Muscle of back (tissue), 11 donors: ENCODE measurements around the gene PACS2. TPM values are rescaled to one million over a fixed set of nuclear protein-coding genes. Genes with fewer than 3 reads are reported as not detected.

ENCODE experiments used
- DNase-seq, 3 donors: peaks; one replicate each; pipeline versions ENCODE4 v3.0.0 to v3.0.0-alpha.2; 2013
- polyA plus RNA-seq, 10 donors: library from polyadenylated mRNA; unstranded; fragments of 120-200 nt; gene quantifications; one replicate each; pipeline ENCODE4 v1.2.1, GENCODE V29; 2013; ENCODE audit not compliant: insufficient read length in 10 of 10

Gene PACS2
- polyA plus RNA-seq, 10 donors: 68.7 to 112 (median 87.4) TPM

DNA sequence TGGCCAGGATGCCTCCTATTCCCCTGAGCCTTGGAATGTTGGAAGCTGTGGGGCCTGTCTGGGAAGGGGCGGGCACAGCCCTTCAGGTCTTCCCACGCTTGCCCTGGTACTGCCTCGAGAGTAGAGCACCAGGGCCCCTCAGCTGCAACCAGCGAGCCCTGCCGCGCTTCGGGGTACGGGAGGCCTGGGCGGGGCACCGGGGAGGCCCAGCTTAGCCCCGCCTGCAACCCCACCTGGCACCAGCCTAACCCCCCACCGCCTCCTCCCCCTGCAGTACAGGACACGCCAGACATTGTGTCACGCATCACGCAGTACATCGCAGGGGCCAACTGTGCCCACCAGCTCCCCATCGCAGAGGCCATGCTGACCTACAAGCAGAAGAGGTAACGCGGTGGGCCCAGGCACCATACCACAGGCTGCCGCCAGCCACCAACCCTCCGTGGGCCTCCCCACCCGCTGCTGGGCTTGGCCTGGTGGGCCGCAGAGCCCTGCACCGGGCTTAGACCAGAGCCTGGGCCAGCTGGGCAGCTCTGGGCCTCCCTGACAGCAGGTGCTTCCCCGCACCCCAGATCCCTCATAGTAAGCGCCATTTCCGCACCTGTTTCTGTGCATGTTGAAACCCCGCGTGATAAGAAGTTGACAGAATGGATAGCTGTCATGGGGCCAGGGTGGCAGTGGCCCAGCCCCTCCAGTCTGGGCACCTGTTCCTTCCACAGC is 70.2 kb downstream of the PACS2 start:
- DNase-seq: no peak

DNA sequence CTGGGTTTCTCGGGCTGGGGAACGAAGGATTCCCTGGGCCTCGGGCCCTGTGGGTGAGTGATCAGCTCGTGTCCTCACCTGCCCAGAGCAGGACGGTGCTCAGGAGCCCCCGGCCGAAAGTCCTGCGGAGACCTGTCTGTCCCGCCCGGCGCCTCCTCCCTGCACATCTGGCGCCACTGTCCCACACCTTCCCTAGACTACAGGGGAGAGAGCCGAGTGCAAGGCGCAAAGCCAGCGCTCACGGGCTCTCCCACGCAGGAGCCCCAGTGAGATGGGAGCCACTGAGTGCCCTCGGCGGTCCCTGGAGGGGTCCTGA is 70.7 kb downstream of the PACS2 start:
- DNase-seq: no peak

DNA sequence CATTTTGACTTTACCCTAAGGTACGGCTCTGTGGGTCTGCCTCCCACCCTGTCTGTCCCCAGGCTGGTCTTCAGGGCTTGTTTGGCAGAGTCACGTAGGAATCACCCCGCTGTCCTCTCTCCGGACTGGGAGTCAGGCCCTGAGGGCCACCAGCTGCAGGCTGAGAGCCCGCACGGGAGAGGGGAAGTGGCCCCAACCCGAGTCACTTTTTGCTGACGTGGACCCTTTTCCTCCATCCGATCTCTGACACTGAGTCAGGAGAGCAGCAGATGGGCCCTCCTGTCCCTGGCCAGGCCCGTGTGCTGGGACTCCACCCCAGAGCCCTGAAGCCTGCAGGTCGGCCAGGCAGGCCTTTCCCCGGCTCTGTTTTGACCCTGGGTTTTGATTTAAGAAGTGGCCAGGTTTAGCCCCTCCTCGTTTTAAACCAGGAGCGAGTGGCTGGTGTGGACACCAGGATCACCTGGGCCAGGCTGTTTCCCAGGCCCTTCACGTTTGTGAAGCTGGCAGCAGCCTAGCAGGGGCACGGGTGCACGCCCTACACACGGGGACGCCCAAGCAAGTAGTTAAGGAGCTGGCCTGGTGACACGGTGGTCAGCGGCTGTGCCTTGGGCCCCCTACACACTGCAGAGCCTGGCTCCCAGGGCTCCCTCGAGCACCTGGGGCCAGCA is 71.3 kb downstream of the PACS2 start:
- DNase-seq: peak in 1 of 3 donors; percentile 39

DNA sequence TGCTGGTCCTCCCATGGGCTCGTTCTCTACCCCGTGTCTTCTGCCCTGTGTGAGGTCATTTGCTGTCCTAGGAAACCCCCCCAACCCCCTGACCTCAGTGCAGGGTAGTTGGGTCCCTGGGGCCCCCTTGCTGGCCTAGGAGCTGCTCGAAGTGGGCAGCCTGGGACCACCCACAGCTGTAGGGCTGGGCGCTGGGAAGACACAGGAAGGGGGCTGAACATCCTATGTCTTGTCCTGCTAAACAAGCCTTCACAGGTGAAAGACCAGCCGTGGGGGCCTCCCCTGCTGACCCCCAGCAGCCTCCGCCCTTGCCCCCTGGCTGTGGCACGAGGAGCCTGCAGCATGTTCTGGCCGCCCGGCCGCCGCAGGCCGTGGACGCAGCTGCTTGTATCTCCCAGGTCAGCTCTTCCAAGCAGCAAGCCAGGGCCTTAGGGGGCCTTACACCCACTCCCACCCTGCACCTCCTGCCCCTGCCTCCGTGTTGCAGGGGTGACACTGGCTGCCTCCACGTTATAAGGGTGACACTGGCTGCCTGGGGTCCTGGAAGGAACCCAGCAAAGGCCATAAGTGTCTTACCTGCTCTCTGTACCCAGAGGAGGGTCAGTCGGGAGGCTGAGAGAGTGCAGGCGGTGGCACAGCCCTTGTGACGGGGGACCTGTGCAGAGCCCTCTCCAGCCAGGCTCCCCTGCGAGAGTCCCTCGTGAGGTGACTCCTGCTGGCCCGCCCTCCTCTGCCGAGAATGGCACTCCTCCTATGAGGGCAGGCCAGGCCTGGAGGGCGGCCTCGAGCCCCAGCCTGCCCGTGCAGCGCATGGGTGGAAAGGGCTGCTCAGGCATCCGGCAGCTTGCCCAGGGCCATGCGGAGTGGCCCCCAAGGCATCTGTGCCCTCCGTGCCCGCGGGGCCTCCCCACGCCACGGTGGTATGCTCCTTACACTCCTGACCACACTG is 72.3 kb downstream of the PACS2 start:
- DNase-seq: no peak

DNA sequence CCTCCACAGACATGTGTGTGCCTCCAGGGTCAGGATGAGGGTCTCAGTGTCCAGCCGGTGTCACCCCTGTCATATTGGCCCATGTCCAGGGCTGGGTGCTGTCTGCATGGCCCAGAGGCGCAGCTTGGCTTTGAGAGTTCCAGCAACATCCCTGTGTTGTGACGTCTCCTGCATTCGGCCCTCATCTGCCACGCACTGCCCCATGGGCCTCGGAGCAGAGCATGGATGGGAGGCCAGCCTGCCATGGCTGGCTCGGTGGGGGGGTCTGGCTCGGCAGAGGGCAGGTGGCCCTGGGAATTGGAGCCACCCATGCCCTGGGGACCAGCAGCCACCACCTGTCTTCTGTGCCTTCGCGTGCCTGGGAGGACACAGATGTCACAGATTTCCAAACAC is 73.0 kb downstream of the PACS2 start:
- DNase-seq: no peak

DNA sequence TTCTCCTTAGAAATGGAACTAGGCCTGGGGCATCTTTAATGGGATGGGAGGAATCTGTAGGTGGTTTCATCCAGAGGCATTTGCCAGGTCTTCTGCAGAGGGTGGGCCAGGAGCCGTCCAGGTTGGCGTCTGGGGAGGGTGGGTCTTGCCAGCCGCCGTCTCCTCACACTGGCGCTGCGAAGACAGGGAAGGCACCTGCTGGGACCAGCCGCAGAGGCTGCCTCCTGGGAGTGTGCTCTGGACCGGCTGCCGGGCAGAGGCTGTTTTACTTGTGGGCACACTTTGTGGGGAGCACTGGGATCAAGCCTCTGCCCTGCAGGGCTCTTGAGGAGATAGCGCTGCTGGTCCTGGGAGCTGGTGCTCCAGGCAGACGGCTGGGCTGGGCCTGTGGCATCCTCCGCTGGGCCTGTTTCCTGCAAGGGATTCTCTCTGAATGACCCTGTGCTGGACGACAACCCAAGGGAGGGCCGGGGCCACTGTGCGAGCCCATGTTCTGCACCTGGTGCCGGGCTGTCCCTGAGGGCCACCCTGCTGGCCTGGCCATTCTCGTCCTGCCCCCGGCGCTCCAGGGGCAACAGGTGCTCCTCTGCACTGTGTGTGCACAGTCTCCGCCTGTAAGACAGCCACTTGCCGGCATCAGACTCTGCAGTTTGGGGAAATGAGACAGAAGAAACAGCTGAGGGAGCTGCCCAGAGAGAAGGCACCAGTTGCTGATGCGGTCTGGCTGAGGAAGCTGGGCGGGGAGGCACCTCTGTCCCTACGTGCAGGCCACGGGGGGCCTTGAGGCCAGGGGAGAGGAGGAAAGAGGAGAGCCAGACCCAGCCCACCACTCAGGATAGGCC is 73.8 kb downstream of the PACS2 start:
- no peak for DNase-seq

DNA sequence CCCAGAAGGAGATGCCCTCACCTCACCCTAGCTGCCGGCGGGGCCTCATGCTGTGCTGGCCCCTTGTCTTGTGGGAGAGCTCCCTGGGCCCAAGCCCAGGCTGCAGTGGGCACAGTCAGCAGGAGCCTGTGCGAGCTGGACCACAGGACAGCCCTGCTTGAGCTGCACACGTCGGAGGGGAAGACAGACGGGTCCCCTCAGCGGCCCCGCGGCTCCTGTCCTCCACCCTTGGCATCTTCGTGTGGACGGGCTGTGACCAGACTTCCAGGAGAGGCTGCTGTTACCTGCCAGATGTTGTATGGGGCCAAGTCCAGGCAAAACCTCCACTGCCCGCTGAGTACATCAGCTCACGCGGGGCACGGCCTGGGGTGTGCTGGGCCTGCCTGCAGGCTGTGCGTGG is 74.4 kb downstream of the PACS2 start:
- no peak for DNase-seq

DNA sequence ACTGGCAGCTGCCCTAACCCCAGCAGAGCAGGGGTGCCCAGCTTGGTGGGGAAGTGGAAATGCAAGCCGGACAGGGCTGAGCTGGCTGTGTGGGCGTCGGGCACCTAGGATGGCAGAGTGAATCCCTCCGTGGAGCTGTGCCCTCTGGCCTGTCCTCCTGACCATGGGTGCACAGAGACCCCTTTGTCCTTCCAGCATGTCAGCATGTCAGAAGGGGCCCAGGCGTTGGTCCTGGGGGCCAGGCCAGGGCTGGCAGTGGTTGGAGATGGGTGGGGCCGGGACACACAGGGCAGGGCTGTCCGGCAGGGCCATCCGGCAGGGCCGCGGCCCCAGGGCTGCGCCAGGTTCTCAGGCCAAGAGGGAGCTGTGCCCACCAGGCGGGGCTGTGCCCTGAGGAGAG is 75.0 kb downstream of the PACS2 start:
- DNase-seq: no peak

DNA sequence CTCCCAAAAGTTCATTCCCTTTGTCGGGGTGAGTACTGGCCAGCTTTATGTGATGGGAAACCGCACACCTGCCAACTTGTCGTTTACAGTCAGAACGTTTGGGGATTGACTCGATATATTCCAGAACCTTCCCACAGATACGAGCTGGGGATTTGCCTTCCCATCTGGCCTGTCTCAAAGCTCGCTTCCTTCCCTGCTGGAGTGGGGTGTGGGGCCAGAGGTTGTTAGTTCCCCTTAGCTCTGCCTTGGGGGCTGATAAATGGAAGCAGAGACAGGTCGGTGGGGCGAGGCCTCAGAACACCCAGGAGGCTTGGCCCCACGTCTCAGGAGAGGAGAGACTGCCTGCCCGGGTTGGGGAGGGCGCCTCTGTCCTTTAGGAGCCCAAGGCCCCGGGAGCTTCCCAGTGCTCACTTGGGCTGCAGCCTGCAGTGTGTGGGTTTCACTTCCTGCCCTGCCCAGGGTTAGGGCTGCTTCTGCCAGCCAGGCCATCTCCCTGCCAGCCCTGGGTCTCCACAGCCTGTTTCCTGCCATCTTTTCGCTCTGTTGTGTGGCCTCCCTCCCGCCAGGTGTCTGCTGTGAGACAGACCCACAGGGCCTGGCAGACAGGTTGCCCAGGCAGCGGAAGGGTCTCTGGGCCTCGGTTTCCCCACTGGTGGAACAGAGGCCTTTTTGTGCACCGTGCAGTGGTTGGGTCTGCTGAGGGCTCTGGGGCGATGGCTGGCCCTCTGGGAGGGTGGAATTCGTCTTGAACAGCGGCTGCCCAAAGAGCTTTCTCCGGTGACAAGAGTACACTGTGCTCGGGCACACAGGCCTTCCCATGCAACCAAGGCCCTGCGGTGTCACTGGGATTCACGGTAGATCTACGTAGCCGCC is 75.7 kb downstream of the PACS2 start:
- no peak for DNase-seq

DNA sequence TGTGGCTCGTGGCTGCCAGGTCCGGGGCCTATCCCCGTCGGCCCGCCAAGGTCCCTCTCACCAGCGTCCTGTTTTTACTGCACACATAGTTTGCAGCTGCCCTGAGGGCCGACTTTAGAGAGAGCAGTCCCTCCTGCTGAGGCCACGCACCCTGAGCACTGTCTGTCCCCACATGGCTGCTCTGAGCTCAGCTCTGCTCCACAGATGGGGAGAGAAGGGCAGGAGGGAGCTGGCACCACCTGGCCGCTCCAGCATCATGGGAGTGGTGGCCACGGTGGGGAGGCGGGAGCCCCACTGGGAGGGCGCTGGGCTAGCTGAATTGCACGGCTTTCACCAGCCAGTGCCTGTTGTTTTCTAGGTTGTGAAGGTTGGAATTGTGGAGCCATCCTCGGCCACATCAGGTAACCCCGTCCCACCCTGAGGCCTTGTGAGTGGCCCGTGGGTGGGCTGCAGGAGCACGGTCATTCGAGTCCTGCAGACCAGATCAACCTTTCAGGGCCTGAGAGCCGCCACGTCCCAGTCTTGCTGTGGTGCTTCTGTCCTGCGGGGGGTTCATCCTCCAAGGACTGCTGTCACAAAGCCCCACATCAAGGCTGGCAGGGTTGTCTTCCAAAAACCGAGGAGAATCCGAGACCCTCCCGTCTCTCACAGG is 76.4 kb downstream of the PACS2 start:
- no peak for DNase-seq

DNA sequence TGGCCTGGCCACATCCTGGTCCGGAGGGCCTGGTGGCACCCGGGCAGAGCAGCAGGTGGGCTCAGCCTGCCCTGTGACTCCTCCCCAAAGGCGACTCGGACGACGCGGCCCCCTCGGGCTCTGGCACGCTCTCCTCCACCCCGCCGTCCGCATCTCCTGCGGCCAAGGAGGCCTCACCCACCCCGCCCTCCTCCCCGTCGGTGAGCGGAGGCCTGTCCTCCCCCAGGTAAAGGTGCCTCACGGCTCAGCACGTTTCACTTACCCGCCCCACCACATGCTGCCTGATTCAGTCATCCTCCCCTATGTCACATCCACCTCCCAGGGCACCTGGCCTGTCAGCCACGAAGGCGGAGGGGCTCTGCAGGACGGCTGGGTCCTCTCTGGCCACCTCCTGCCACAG is 77.0 kb downstream of the PACS2 start:
- no peak for DNase-seq

DNA sequence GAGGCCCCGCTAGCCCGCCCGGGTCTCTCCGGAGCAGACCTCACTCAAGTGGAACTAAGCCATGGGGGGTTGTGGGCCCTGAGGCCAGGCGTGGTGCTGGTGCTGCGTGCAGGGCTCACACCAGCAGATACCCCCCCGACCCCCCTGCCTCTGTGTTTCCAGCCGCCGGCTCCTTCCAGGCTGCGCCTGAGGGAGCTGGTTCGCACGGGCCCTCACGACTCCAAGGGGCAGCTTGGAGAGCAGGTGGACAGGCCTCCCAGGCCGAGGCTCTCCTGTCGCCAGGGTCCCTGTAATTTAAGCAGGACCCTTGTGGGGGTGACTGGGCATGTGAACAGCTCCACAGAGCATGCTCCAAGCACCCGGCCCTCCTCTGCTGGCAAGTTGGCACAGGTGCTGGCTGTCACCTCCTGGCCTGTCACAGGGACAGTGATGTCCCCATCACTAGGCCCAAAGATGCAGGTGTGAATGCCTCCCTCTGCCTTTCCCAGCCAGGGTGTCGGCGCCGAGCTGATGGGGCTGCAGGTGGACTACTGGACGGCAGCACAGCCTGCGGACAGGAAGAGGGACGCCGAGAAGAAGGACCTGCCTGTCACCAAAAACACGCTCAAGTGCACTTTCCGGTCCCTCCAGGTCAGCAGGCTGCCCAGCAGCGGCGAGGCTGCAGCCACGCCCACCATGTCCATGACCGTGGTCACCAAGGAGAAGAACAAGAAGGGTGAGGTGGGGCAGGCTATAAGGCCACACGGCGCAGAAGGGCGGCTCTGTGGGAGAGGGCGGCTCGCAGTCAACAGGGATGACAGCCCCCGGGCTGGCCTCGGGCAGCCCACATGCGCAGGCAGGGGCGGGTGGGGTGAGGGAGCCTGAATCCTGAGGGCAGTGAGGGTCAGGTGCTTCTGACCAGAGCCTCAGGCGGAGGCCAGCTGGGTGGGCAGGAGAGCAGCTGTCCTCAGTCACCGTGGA is 77.9 kb downstream of the PACS2 start:
- no peak for DNase-seq

DNA sequence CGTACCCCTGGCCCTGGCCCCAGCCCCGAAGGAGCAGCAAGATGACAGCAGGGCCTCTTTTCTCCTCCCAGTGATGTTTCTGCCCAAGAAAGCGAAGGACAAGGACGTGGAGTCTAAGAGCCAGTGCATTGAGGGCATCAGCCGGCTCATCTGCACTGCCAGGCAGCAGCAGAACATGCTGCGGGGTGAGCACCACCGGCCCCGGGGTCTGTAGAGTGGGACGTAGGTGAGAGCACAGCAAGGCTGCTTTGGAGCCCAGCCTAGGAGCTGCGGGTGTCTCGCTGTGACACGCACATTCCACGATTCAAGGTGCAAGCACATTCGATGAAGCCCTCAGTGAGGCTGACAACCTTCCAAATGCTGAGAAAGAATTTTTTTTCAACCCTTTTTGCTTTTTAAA is 78.6 kb downstream of the PACS2 start:
- DNase-seq: no peak

DNA sequence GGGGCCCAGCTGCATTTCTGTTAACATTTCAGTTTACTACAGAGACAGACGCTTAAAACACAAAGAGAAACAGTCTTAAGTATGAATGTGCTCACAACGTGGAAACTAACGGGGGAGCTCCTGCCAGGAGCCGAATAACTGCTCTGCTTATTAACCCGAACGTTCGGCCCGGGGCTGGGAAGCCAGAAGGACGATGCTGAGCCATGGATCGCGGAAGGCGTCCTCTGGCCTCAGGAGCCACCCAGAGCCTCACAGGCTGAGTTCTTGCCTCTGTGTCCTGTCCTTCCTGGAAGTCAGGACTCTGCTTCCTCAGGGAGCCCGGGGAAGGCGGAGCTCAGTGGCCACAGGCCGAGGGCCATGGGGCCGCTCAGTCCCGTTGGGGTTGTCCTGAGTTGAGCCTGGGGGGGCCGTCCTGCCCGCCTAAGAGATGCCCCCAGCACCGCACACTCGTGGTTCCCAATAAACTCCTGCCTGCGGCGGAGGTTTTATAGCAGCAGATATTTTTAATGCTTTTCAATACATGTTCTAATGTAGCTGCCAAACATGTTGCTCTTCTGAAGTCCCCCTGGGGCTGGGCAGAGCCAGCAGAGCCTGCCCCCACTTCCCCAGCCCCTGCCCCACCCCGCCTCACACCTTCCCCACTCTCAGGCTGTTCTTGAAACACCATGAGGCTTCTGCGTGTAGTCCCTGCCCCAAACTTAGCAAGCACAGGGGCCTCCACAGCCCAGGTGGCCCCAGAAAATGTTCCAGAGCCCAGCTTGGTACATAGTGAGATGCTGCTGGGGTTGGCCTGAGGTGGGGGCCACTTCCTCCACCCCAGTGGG is 80.4 kb downstream of the PACS2 start:
- no peak for DNase-seq

DNA sequence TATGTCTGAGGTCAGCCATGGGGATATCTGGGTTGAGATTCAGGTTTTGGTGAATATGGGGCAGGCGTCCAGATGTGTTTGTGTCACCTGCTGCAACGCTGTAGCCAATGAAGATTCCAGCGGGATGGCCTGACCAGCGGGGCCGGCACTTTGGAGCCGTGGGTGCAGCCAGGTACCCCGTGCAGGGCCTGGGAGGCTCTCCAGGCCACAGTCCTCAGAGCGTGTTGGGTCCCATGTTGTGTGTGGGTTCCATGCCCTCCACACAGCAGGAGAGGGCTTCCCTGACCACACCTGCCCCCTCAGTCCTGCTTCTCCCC is 80.9 kb downstream of the PACS2 start:
- no peak for DNase-seq

DNA sequence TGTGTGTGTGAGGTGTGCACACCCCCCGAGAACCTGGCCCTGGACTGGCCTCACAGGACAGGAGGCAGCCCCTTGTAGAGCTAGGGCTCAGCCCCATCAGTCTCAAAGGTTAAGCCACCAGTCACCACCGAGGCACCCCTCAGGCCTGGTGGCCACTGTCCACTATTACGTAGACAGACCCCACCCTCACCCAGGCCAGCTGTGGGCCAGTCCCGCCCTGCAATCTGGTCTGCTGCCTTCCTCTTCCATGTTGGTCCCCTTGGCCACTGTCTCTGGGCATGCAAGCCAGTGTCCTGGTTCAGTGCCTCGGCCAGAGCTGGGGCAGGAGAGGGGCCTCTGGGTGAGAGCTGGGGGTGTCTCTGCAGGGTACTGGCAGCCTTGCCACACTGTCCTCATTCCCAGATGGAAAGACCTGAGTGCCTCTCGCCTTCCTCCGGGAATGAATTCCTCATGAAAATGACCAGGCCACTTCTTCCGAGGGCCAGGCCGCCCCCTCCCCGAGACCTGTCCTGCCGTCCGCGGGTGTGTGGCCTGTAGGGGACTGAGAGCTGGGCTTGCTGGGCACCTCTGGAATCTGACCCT is 82.9 kb downstream of the PACS2 start:
- DNase-seq: no peak

DNA sequence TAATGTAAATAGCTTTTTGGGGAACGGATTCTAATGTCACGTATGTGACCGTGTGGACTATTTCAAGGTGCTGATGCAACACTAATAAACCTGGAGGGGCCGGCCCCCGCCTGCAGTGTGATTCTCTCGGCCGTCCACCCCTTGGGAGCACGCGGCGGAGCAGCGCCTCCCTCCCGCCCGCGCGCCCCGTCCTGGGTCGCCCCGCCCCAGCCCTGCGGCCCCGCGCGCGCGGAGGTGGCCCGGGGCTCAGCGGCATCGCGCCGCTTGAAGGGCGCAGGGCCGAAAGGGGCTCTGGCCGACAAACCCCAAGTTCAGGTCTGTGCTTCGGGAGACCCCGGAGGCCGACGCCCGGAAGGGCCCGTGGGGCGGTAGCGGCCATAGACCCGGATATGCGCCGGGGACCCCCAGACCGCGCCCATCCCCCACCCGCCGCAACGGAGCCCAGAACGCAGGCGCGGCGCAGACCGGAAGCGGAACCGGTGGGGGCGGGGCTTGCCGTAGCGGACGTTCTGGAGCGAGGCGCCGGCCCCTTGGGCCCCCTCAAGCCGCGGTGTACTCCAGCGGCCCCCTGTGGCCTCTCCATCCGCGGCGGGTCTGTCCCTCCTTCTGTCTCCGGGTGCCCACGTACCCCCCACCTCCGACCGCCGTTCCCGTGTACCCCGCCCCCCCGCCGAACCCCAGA is 83.6 kb downstream of the PACS2 start, which contains the start of gene TEX22:
Gene TEX22 (plus strand): TSS at position 495 of the 682 bp plus-strand sequence. CDS start 803 bp downstream, outside the sequence.
- peak; percentile 85 to 96 (median 92) for DNase-seq
